Measurements from ENCODE around the gene LTBP4.

DNA sequence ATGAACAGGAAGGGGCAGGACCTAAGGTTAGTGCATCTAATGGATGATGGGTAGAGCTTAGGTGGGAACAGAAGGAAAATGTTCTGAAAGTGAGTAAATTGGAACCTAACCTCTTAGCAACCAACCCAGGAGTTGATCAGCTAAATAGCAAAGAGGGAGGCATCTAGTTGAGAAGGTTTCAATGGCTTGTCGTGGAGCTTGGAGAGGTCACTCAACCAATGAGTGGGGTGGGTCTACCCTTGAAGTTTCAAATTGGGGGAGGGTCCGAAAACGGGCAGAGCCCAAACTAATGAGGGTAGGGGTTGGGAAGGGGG, 30.2 kb upstream of the LTBP4 start:
- TF ChIP-seq CTCF (IDR thresholded peaks at IDR 0.05) (no peak), ZFX (IDR thresholded peaks at IDR 0.05; ENCODE audit: borderline replicate concordance) (no peak)
